Activated CD4-positive, alpha-beta T cell treated with anti-CD3 and anti-CD28 coated beads, Interleukin-2, amount 50 U/mL, for 1 hour (primary cell): ENCODE data around the gene ASTN1.

Experiments
- DNase-seq: peaks from one replicate; pipeline ENCODE4 v3.0.0-alpha.2; 2020

Gene ASTN1

DNA sequence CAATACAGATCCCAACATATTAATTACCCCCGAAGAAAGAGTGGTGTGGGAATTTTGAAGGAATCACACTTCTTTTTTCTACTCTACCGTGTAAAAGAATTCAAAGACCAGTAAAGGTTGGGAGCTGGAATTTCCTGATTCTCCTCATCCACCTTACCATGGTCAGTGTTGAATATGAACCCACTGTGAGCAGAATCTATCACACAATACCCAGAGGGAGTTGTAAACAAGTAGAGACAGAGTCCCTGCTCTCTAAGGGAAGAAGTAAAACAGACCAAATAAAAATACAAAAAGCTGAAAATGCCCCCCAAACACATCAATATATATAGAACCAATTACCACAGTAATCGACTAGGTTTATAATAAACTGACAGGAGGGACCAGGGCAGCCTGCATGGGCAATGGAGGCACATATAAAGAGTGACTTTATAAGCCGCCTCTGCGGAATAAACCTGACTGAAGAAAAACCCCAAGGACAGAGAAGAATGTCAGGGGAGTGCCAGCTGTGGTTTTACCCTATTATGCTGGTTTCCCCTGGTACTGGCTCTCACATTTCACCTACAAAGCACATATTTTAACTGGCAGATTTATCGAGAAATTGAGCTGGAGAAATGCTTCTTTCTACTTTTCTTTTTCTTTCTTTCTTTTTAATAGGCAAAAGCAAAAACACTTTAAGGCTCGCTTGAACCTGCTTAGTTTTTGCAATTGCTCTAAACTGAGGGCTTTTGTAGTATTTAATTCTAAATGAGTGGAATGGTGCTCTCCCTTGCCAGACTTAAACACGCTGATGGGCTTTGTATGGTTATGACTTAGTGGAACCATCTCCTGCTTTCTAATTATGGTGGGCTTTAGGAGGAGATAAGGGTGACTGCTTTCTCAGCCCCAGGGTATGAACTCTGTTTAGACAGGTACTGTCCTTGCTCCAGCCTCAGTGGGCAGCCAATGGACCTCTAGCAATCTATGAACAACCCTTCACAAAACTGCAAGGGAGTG, 244.8 kb downstream of the ASTN1 start:
- DNase-seq: no peak

DNA sequence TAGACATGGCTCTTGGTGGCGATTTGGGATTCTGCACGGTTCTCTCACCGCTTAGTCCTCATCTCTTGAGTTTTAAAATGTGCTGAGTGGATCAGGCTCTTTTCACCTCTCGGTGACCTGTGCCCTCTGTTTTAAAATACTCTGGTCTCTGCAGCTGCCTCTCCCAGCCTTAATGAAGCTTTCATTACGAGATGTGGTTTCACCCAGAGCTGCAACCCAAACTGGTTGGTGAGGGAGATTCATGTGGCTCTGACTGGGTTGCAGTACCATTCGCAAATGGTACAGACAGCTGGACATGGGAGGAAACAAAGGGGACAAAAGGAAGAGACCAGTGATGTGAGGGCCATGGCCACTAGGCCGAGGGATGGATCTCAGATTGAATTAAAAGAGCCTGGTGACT, 258.9 kb downstream of the ASTN1 start:
- DNase-seq: no peak

DNA sequence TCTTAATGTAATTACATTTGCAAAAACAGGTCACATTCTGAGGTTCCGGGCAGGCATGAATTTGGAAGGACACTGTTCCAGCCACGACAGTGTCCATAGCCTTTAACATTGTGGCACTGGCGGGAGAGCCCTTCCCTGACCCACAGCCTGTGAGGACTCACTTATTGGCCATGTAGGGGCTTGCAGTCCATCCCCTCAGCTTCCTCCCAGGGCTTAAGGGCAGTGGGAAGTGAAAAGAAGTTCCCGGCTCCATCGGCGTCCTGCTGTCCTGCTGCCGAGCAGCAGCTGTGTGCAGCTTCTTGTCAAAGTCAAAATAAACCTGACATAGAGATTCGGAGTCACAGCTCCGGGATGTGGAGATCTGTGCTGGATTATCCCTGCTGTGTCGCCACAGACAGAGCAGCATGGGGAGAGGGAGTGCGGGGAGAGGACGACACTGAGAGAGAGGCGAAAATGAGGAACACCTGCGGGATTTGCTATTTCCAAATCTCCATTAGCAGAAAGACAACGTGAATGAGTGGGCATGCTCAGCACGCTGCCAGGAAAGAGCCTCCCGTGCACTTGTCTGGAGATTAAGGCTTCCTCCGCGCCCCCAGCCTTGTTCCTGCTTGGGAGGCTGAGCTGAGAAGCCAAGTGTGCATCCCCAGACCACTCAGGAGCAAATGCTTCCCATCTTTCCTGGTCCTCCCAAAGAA, 260.3 kb downstream of the ASTN1 start:
- no peak for DNase-seq

GRCh38 chr1:176903474-176903873, 261.0 kb downstream of the ASTN1 start:
- no peak for DNase-seq

DNA sequence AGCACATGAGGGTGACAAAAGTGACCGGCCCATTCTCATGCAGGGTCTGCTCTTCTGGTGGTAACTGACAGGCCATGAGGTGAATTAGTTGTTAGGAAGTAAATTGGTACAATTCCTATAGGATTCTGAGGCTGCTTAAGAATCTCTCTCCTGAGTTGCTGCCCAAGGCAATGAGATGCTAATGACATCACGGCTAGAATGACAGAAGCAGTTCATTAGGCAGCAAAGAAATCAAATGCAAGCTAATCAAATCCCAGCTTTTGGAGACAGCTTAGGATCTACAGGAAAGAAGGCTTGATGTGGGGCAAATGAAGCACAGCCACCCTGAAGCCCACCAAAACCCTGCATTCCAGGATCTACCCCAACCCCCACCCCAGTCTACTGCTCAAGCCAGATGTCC, 265.2 kb downstream of the ASTN1 start:
- no peak for DNase-seq

DNA sequence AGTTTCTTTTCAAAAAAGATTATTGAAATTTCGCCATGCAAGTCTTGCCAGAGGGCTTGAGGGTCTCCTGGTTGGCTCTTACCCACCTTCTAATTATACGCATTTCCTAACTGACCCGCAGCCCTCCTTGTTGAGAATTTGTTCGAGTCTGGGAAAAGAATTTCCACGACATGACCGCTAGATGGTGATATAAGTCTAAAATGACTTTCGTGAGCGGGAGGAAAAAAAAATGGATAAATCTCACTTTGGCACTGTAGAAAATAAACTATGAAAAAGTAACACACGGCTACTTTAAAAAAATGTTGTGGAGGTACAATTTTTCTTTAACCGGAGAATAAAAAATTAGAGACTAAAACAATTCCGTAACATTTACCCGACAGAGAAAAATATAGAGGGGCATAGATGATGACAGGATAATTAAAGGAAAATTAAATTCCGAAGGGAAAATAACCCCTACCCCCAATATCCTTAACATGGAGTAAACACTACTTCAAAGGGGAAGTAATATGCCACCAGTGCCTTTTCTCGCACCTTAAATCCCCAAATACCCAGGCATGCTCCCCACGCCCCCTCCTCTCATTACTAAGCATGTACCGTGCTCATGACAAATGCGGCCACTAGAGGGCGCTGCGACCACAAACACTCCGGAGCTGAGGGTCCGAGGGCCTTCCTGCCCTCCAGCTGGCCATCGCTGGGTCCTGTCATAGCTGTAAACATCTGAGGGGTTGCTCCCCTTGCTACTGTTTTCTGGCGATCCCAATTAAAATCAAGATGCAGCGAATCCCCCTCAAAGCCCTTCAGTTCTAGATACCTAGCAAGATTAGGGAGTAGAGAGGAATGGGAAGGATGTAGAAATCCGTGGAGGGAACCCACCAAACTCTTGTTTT, 266.9 kb downstream of the ASTN1 start:
- peak; percentile 19 for DNase-seq

DNA sequence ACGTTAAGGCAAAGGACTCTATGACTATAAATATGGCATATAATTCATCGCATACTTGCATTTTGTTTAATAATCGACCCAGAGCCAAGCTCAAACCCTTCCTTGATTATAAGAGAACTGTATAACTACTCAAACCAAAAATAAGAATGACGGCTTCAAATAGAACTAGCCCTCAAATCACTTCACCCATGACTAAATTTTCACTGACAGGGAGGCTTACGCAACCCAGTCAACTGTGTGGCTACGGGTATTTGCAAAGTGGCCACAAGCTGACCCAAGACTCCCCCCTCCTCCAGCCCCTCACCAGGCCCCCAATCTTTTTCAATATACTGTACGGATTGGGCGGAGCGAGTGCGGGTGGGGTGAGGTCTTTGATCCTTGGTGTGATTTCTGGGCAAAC, 268.3 kb downstream of the ASTN1 start:
- DNase-seq: no peak

GRCh38 chr1:176894450-176894849, 270.1 kb downstream of the ASTN1 start:
- no peak for DNase-seq

DNA sequence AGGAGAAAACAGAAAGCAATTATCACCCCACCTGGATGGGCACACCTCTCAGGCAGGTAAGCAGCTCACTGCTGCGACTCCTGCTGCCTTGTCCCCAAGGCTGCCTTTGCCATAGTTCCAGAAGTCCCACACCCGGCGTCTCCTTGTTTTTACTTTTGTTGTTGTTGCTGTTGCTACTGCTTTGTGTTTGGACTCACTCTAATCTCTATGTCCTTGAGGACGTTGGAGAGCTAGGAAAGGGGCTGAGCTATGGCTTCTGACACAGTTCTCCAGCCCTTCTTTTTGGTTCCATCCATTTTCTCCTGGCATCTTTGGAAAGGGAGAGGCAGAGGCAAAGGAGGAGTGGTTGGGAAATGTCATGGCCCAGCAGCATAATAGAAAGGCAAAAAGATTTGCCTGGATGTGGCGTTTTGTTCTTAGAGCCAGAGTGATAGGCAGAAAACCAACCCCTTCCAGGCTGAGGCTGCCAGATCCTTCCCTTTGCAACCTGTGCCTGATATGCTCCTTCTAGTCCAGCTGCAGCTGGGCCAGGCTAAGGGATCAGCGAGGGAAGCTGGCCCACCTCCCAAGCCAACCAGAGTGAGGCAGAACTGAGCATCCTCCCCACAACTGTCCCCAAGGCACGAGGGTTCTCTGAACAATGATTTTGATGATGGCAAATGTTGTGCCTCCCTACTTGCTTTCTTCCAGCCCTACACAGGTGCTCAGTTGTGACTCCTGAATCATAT, 270.7 kb downstream of the ASTN1 start:
- no peak for DNase-seq

GRCh38 chr1:176888471-176889032, 276.0 kb downstream of the ASTN1 start:
- no peak for DNase-seq

GRCh38 chr1:176885751-176886150, 278.8 kb downstream of the ASTN1 start:
- DNase-seq: no peak

DNA sequence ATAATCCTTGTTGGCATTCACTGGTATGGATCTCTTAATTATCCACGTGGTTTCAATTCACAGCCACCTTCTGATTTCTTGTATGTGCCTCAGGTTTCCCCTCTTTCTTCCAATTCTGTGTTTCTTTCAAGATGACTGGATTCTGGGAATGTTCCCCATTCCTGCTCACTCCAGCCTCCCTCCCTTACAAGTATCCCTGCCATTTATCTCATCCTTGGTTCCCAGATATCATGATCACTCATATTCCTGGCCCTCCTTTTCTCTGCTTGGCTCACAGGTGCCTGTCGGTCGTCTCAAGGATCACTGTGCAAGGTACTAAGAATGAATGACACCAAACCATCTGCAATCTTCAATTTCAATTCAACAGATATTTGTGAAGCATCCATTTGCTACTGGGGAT, 279.2 kb downstream of the ASTN1 start:
- no peak for DNase-seq

DNA sequence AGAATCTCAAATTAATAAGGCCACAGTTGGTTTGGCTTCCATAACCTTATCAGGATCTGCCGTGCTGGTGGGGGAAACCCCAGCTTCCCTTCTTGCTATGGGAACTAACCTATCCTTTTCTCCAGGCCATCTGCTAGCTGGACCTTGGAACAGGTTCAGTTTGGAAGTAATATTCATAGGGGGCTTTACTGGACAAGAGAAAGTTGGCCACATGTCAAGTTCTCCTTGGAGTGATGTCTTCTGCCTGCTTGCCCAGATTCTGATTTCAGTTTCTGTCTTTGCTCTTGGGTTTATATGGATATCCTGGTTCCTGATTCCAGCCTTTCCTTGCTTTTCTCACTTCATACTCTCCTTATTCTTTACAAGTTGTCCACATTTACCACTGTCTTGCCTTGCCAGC, 279.6 kb downstream of the ASTN1 start:
- no peak for DNase-seq

DNA sequence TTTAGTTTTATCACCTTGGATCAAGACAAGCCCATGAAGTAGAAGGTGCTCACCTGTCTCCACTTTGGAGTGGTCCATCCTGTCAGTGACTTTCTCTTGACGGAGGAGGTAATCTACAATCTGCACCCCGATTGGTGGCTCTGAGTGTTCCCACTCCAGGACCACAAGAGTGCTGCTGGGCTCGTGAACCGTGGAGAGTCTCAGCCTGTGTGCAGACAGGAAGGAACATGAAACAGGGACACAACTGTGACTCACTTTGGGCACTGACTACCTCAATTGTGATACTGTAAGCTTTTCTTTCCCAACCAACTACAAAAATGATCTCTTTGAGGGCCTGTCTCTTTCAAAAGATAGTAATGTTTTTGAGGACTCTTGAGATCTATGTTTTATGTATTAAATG, 280.2 kb downstream of the ASTN1 start:
- DNase-seq: no peak

- DNase-seq: peak; percentile 25
Measured at GRCh38 chr1:176880955-176881595, 283.4 kb downstream of the ASTN1 start.

GRCh38 chr1:176879784-176880620, 284.5 kb downstream of the ASTN1 start:
- no peak for DNase-seq

DNA sequence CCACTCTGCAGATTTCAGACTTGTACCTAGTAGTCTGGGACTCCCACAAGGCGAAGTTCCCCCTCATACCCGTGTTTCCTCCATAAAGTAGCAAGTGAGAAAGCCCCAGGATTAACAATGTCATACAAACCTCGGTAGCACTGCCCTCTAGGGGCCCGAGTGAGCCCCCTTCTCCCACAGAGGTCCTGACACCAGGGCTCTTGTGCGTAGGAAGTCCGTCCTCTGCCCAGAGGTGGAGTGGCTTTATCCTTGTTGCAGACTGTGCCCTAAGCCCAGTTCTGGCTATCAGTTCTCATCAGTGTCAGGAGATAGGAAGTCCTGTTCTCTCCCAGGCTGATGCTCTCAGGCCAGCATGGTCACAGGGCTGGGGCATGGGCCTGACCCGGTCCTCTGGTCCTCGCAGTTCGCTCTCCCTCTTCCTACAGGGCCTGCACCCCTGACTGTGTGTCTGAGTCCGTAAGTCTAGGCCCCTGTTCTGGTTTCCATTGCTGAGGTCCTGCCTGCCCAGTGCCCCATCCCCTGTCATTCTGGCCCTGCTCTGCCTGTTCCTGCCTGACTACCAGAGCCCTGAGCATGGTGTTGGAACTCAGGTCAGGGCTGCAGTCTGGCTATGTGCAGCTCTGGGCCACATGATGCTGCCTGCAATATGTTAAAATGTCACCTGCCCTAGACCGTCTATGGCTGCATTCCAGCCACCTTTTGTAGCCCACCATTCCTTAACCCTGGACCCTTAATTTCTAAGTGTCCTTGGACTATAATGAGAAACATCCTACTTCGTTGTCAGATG, 285.6 kb downstream of the ASTN1 start:
- no peak for DNase-seq

DNA sequence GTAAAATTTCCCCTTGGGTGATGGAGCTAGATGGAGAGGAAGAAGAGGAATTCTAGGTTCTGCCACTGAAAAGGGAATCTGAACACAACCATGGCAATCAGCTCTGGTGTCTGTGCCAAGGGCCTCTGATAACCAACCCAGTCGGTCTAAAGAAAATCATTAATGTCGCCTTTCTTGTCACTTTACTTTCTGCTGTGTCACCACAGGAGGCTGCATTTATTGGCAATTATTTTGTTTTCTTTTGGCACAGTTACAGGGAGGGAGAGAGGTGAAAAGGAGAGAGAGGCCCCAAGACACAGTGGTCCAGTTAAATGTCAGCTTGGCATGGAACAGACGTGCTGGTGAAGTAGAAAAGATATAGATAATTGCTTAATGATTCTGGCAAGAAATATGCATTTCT, 287.0 kb downstream of the ASTN1 start:
- no peak for DNase-seq

DNA sequence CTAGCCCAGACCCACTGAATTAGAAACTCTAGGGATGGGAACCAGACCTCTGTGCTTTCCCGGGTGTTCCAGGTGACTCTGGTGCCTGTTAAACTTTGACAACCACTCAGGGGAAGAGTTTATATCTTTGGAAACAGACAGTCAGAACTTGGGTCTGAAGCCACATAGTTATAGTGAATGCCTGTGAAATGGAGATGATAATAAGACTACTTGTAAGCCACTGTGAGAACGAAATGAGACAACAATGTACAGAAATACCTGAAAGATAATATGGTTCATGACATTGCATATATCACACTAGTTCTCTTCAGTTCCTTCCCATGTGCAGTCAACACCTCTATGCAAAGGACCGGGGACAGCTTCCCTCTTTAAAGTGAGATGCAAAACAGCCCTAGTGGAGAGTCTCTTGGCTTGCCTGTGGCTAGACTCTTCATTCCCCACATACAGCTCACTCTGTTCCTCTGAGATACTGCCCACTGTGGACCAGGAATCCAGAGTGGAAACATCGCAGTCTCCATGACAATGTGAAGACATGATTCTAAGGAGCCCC, 287.5 kb downstream of the ASTN1 start:
- DNase-seq: no peak
